ENCODE results near the gene ITSN1.
A peak's percentile ranks its signal among the peaks of the same experiment; 100 is the strongest.

The ITSN1 gene

GRCh38 chr21:33883118-33883517 lies 240.8 kb downstream of the ITSN1 start:
- Histone ChIP-seq H3K4me1 (no peaks in the 10 kb centered on the region), H3K36me3 (no peaks in the 10 kb centered on the region), H3K9me3 (no peaks in the 10 kb centered on the region), H3K27me3 (no peaks in the 10 kb centered on the region), H3K4me3 (ENCODE audit: low read depth, low read length) (no peak overlapping the region)
- DNase-seq = no peak
- no peak for TF ChIP-seq CTCF (IDR thresholded peaks at IDR 0.05; ENCODE audit: low read depth, low read length)

- Histone ChIP-seq H3K9me3 (no peaks in the 10 kb centered on the region), H3K4me3 (ENCODE audit: low read depth, low read length) (no peak overlapping the region), H3K27me3 (no peaks in the 10 kb centered on the region), H3K36me3 (no peaks in the 10 kb centered on the region), H3K4me1 (no peaks in the 10 kb centered on the region)
- no peak for TF ChIP-seq CTCF (IDR thresholded peaks at IDR 0.05; ENCODE audit: low read depth, low read length)
- DNase-seq = no peak
Measured at GRCh38 chr21:33884376-33885171, 242.3 kb downstream of the ITSN1 start.

GRCh38 chr21:33885172-33885514 lies 242.8 kb downstream of the ITSN1 start:
- H3K4me3 ChIP-seq (ENCODE audit: low read depth, low read length) = no peak overlapping the region
- TF ChIP-seq CTCF (IDR thresholded peaks at IDR 0.05; ENCODE audit: low read depth, low read length) = no peak
- no peaks in the 10 kb centered on the region for H3K27me3 ChIP-seq
- H3K36me3 ChIP-seq = no peaks in the 10 kb centered on the region
- no peaks in the 10 kb centered on the region for H3K9me3 ChIP-seq
- no peak for DNase-seq
- H3K4me1 ChIP-seq = no peaks in the 10 kb centered on the region

- TF ChIP-seq CTCF (IDR thresholded peaks at IDR 0.05; ENCODE audit: low read depth, low read length) = no peak
- Histone ChIP-seq H3K4me3 (ENCODE audit: low read depth, low read length) (no peak overlapping the region), H3K27me3 (no peaks in the 10 kb centered on the region), H3K4me1 (no peaks in the 10 kb centered on the region), H3K9me3 (no peaks in the 10 kb centered on the region), H3K36me3 (no peaks in the 10 kb centered on the region)
- no peak for DNase-seq
Measured at GRCh38 chr21:33886321-33886720, 244.0 kb downstream of the ITSN1 start.

GRCh38 chr21:33890187-33890586 lies 247.9 kb downstream of the ITSN1 start:
- Histone ChIP-seq H3K27me3 (no peaks in the 10 kb centered on the region), H3K9me3 (no peaks in the 10 kb centered on the region), H3K4me3 (ENCODE audit: low read depth, low read length) (no peak overlapping the region), H3K36me3 (no peaks in the 10 kb centered on the region), H3K4me1 (peaks cover 11% of the 10 kb centered on the region)
- DNase-seq = no peak
- TF ChIP-seq CTCF (IDR thresholded peaks at IDR 0.05; ENCODE audit: low read depth, low read length) = no peak

- Histone ChIP-seq H3K36me3 (no peaks in the 10 kb centered on the region), H3K4me1 (peaks cover 11% of the 10 kb centered on the region), H3K9me3 (no peaks in the 10 kb centered on the region), H3K27me3 (no peaks in the 10 kb centered on the region), H3K4me3 (ENCODE audit: low read depth, low read length) (no peak overlapping the region)
- peak; percentile 11; the same call in 1 of the 2 replicates for TF ChIP-seq CTCF (IDR thresholded peaks at IDR 0.05; ENCODE audit: low read depth, low read length)
- no peak for DNase-seq
Measured at GRCh38 chr21:33892853-33893252, 250.6 kb downstream of the ITSN1 start.
